HG03159 (cell line): ENCODE results near the gene ZNF546.
A peak's percentile ranks its signal among the peaks of the same experiment; 100 is the strongest.
"Not testable (repeated sequence)": the region's sequence is repeated elsewhere in the genome, so short reads cannot be mapped to it uniquely, and the experiment has no call there.

Experiments used
- ATAC-seq: cut with Tn5 transposase; IDR thresholded peaks from one replicate; pipeline ENCODE4 v1.9.1; 2021; ENCODE audit warnings: mild to moderate bottlenecking, moderate library complexity; ENCODE audit not compliant: unreplicated experiment

The ZNF546 gene

DNA sequence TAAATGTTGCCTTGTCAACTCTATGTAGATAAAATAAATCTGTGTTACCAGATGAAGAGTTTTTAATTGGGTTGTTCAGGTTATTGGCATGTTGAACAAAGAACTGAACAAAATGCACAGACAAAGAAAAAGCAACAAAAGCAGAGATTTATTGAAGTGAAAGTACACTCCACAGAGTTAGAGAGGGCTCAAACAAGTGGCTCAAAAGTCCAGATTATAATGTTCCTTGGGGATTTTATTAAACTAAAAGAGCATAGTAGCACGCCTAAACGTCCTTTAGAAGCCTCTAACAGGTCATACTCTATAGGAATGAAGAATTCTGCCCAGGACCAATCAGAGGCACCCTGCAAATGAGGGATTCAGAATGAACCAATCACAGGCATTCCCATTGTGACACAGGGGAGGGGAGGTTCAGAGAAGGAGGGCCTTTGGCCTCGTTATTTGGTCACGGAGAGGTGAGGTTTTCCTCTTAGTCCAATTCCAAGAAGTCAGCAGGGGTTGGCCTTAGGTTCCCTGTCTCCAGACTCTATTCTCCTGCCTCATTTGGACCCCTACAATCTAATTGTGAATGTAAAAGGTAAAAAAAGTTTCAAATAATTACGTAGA is 13.1 kb upstream of the ZNF546 start:
- ATAC-seq: no peak

DNA sequence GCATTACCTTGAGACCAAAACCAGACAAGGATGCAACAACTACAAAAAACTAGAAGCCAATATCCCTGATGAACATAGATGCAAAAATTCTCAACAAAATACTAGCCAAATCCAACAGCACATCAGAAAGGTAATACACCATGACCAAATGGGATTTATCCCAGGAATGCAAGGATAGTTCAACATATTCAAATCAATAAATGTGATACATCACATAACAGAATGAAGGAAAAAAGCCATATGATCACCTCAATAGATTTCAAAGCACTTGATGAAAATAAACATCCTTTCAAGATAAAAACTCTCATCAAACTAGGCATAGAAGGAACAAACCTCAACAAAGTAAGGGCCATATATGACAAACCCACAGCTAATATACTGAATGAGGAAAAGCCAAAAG is 10.2 kb upstream of the ZNF546 start:
- no peak for ATAC-seq

DNA sequence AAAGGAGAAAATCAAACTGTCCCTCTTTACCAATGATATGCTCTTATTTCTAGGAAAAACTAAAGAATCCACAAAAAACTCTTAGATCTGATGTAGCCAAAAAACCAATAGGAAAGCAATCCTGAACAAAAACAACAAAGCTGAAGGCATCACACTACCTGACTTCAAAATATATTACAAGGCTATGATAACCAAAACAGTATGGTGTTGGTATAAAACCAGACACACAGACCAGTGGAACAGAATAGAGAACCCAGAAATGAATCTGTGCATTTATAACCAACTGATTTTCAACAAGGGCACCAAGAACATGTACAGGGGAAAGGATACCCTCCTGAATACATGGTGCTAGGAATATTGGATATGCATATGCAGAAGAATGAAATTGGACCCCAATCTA is 9.7 kb upstream of the ZNF546 start:
- ATAC-seq: no peak

DNA sequence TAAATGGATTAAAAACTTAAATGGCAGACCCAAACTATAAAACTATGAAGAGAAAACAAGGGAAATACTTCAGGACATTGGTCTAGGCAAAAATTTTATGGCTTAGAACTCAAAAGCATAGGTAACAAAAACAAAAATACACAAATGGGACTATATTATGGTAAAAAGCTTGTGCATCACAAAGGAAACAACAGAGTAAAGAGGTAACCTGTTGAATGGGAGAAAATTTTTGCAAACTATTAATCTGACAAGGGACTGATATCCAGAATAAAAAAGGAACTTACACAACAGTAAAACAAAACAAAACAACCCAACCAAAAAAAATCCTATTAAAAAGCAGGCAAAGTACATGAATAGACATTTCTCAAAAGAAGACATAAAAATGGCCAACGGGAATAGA is 9.3 kb upstream of the ZNF546 start:
- no peak for ATAC-seq

DNA sequence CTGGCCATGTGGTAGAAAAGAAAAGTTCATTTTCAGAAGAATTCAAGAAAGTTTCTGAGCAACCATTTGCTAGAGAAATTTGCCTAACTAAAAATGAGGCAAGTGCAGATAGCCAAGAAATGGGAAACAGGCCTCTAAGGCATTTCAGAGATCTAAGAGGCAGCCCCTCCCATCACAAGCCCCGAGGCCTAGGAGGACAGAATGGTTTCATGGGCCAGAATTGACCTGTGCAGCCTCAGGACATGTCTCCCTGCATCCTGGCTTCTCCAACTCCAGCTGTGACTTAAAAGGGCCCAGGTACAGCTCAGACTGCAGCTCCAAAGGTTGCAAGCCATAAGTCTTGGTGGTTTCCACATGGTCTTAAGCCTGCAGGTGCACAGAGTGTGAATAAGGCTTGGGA is 3.3 kb upstream of the ZNF546 start:
- ATAC-seq: no peak

DNA sequence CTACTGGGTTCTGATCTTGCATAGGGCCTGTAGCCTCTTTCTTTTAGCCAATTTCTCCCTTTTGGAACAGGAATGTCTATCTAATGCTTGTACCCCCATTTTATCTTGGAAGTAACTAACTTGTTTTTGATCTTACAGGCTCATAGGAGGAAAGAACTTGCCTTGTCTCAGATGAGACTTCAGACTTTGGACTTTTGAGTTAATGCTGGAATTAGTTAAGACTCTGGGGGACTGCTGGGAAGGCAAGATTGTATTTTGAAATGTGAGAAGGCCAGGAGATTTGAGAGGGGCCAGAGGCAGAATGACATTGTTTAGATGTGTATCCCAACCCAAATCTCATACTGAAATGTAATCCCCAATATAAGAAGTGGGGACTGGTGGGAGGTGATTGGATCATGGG is 2.5 kb upstream of the ZNF546 start:
- no peak for ATAC-seq

DNA sequence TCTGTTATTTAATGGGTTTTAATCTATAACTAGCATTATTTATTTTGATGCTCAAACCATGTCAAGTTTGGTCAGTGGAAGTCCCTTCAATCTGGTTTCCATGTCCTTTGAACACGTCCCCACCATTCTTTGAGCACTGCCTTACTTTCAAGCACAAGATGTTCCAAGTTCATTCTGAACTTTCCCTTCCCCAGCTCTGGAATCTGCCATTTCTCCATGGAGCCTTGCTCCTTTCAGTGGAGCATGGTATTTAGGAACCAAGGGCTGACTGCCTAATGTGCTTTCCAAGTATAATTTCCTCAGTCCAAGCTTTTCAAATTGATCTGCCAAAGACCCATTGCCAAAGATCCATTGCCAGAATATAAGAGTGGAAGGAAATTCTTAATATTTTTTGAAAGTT is 1.1 kb upstream of the ZNF546 start:
- no peak for ATAC-seq

DNA sequence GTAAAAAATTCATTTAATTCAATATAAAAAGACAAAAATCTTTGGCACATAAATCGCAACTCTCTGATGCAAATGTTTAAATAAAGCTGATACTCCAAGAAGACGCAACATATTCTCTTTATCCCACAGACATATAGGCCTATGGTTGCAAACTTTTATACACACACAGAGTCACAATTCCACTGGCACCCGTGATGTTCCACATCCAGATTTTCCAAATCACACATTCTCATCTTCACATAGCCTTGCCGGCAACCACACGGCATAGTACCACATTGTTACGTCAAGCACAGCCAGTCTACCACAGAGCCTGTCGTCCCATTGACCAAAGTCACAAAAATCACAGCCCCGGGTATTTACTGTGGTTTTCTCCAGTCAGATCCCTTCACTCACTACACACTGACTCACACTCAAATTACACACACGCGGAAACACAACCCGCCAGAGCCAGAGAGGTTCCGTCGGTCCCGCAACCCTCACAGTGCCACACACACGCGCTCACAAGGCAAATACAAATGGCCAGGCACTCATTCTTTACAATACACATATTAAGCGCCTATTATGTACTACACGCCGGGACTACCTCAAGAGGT is 546 bp upstream of the ZNF546 start:
- peak; percentile 25 for ATAC-seq

DNA sequence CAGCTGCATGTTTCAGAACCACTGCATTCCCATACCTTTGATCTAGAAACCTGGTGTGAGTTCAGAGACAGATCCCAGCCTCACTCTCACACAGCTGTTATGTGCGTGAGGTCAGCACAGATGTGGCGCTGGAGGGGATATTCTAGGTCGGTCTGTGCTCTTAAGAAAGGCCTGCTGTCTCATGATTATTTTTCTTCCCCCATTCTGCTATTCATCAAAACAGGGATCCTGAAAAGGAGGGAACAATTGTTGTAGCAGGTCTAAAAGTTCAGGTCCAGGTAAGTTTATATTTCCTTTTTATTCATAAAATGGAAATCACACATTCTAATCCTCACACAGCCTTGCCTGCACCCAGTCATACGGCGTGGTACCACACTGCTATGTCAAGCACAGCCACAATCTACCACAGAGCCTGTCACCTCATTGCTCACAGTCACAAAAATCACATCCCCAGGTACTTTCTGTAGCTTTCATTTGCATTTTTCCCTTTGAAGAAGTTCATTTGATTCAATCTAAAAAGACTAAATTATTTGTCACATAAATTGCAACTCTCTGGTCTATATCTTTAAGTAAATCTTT is 867 bp downstream of the ZNF546 start:
- ATAC-seq: peak; percentile 14

DNA sequence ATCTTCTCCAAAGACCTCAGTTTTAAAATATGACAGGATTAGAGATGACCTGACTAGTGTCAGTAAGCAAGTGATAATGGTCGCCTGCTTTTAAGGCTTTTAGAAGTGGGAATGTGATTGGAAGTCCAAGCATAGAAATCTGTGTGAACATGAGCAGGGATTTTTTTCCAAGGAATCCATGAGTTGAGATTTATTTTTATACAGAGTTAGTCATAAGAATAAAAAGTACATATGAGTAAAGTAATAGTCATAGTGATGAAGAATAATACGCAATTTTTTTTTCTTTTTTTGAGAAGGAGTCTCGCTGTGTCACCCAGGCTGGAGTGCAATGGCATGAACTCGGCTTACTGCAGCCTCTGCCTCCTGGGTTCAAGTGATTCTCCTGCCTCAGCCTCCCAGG is 1.6 kb downstream of the ZNF546 start:
- ATAC-seq: no peak

DNA sequence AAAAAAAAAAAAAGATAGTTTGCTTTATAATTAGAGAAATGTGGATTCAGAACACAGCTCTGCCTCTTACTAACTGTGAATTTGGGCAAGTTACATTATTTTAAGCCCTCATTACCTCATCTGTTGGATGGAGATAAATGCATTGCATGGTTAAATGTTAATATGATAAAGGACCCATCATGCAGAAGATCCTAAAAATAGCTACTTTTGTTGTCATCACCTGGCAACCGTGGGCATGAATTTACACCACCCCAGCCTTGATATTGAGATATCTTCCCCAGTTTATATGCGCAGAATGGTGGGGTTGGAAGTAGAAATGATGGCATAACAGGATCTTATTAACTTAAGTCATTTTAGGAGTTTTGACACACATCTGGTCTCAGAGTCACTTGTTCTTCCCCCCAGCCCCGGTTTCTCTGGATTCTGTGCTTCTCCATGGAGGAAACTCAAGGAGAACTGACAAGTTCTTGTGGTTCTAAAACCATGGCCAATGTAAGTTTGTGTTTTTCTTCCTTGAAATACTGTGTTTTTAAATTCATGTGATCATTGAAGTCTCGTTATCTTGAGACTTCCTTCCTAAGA is 8.9 kb downstream of the ZNF546 start:
- ATAC-seq: no peak

DNA sequence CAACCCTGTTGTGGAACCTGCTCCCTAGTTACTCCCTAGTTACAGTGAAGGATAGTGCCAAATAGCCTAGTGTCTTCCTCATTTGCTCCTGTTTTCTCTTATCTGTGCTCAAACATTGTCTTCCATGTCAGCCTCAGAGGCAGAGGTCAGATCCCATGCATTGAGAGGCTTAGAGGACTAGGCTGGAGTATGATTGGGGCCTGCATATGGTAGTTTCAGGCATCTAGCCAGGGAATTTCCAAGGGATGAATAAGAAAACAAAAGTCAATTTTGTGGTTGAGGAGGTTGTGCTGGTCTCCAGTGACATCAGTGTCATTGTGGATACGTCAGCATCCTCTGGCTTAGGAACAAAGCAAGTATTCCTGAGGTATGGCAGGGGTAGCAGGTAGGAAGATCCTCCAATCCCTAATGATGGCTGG is 9.4 kb downstream of the ZNF546 start:
- no peak for ATAC-seq

DNA sequence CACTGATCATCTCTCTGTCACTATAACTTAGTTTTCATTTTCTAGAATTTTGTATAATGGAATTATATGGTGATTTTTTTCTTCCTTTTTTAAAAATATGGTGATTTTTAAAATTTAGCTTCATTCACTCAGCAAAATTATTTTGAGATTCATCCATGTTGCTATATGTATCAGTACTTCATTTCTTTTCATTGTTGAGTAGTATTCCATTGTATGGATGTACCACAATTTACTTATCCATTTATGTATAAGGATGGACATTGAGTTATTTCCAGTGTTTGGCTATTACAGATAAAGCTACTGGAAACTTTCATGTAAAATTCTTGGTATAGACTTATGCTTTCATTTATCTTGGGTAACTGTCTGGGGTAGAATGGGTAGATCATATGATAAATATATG is 12.8 kb downstream of the ZNF546 start:
- ATAC-seq: no peak

DNA sequence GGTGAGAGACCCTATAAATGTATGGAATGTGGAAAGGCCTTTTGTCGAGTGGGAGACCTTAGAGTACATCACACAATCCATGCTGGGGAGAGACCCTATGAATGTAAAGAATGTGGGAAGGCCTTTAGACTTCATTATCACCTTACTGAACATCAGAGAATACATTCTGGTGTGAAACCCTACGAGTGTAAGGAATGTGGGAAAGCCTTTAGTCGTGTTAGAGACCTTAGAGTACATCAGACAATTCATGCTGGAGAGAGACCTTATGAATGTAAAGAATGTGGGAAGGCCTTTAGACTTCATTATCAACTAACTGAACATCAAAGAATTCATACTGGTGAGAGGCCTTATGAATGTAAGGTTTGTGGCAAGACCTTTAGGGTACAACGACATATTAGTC is 17.1 kb downstream of the ZNF546 start:
- ATAC-seq: no peak

DNA sequence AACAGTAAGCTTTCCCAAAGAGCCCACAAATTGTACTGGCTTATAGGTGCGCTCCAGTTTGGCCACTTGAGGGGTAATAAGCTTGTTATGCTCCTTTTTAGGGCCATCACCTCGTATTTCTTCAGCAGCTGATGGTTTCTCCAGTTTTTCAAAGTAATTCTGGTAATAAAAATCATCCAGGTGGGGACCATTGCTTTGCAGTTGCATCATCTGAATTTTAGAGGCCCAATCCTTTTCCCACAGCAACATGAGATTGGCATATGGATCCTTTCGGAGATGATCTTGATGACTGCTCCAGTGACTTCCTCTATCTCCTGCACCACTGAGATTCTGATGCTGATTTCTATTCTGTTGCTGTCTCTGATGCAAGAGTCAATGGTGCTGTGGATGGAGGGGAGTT is 27.1 kb downstream of the ZNF546 start:
- ATAC-seq: no peak

DNA sequence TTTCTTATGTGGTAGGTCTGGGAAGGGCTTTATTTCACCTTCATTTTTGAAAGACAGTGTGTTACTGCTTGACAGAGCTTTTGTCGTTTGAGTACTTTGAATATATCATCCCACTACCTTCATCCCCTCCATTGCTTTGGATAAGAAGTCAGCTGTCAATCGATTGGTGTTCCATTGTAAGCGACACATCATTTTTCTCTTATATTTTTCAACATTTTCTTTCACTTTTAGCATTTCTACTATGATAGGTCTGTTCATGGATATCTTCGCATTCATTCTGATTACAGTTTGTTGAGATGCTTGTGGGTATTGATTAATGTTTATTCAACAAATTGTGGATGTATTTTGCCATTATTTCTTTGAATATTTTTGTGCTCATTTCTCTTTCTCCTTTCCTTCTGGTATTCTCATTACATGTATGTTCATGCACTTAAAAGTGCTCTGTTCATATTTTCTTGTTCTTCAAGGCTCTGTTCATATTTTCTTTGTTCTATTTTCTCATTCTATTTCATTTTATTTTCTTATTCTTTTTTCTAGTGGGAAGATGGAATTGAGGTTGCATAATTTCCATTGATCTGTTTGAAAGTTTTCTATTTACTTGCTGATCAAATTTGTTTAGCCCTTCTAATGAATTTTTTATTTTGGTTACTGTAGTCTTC is 29.2 kb downstream of the ZNF546 start:
- ATAC-seq: no peak

DNA sequence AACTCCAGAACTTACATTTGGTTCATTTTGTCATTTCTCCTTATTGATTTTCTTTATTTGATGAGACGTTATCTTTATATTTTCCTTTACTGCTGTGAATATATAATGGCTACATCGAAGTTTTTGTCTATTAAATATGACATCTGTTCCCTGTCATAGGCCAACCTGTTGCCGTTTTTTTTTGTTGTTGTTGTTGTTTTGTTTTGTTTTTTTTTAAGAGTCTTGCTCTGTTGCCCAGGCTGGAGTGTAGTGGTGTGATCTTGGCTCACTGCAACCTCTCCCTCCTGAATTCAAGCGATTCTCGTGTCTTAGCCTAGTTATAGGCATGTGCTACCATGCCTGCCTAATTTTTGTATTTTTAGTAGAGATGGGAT is 29.7 kb downstream of the ZNF546 start:
- no peak for ATAC-seq

DNA sequence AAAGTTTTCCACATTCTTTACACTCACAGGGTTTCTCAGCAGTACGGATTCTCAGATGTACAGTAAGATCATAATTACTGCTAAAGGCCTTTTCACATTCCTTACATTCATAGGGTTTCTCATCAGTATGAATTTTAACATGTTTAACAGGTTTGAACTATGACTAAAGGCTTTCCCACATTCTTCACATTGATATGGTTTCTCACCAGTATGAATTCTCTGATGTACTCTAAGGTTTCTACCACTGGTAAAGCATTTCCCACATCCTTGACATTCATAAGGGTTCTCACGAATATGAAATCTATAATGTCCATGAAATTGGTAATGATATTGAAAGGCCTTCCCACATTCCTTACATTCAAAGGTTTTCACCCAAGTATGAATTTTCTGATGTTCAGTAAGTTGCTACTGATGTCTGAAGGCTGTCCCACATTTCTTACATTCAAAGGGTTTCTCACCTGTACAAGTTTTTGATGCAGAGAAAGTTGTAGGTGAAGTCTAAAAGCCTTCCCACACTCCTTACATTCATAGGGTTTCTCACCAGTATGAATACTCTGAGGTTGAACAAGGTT is 37.2 kb downstream of the ZNF546 start:
- no peak for ATAC-seq

DNA sequence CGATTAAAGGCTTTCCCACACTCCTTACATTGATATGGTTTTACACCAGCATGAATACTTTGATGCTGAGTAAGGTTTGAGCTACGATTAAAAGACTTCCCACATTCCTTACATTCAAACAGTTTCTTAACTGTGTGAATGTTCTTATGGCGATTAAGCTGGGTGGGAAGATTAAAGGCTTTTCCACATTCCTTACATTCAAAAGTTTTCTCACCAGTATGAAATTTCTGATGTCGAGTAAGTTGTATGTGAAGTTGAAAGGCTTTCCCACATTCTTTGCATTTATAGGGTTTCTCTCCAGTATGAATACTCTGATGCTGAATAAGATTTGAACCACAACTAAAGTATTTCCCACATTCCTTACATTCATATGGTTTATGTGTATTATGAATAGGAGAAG is 39.1 kb downstream of the ZNF546 start:
- ATAC-seq: no peak

DNA sequence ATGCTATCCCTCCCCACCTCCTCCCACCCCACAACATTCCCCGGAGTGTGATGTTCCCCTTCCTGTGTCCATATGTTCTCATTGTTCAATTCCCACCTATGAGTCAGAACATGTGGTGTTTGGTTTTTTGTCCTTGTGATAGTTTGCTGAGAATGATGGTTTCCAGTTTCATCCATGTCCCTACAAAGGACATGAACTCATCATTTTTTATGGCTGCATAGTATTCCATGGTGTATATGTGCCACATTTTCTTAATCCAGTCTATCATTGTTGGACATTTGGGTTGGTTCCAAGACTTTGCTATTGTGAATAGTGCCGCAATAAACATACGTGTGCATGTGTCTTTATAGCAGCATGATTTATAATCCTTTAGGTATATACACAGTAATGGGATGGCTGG is 41.2 kb downstream of the ZNF546 start:
- not testable (repeated sequence) for ATAC-seq

DNA sequence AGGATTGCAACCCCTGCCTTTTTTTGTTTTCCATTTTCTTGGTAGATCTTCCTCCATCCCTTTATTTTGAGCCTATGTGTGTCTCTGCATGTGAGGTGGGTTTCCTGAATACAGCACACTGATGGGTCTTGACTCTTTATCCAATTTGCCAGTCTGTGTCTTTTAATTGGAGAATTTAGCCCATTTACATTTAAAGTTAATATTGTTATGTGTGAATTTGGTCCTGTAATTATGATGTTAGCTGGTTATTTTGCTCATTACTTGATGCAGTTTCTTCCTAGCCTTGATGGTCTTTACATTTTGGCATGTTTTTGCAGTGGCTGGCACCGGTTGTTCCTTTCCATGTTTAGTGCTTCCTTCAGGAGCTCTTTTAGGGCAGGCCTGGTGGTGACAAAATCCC is 44.9 kb downstream of the ZNF546 start:
- not testable (repeated sequence) for ATAC-seq

DNA sequence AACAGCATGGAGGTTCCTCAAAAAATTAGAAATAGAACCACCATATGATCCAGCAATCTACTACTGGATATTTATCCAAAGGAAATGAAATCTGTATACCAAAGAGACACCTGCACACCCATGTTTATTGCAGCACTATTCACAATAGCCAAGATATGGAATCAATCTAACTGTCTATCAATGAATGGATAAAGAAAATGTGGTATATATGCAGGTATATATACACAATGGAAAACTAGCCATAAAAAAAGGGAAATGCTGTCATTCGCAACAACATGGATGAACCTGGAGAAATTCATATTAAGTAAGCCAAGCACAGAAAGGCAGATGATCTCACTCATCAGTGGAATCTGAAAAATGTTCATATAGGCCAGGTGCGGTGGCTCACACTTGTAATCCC is 56.6 kb downstream of the ZNF546 start:
- ATAC-seq: no peak
